ENCODE measurements around the gene BAZ2A. TPM values are rescaled to one million over a fixed set of nuclear protein-coding genes. Genes with fewer than 3 reads are reported as not detected.

Gene BAZ2A
- polyA plus RNA-seq, 1 experiment: 65.1 TPM

DNA sequence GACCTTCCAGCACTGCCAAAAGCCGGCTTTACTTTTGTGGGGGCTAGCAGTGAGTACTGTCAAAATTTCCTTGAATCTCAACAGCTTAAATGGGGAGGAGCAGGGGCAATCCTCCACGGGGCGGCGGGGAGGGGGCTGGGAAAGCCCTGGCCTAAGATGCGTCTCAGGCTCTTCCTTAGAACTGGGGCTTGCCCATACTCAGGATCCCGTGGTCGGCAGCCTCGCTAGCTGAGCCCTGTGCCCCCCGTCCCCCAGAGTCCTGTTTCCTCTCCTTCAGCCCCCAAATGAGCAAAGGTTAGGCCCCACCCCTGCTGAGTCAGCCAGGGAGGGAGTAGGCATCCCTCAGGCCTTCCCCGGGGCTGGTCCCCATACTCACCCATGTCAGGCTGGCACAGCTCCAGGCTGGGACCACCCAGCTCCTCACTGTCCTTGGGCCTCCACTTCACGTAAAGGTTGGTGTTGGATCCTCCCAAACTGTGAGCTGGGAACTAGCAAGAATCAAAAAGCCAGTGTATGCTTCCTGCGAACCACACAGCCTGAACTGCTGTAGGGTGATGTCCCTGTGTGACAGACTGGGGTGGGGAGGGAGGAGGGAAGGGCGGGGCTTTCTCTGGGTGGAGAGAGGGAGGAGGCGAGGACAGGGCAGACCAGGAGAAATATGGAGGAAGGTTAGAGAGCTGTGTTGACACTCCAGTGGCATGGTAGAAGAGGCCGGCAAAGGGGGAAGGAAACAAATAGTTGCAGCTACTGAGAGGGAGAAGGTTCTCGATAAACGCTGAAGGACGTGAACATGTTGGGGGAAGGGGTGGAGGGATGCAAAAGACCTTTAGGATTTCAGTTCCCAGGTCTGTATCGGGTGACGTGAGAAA, 5.9 kb upstream of the BAZ2A start:
- H3K36me3 ChIP-seq (ENCODE audit: control insufficient read depth, insufficient read depth, low read length): peaks cover 14% of the 10 kb centered on the region
- ChIA-PET CTCF (interaction anchor here (0.6 to 5.2 kb wide), 35 partner anchors 8 to 645 kb away, joined by 3 to 41 read pairs (median 5); partner anchors contain the start of genes ATP5F1B and PTGES3), POLR2A (interaction anchor here (0.6 to 1.1 kb wide), 3 partner anchors 9 to 128 kb away, joined by 5 to 10 read pairs (median 8); partner anchors contain the start of gene RBMS2)
- H3K27me3 ChIP-seq (ENCODE audit: control insufficient read depth, insufficient read depth, low read length): no peaks in the 10 kb centered on the region
- TF ChIP-seq CTCF (IDR thresholded peaks at IDR 0.05; ENCODE audit: insufficient read depth, low read depth, low read length): no peak
- H3K4me3 ChIP-seq (ENCODE audit: low read depth, low read length): peak overlapping the region; percentile 67
- DNase-seq (ENCODE audit: low read depth): peak; percentile 53

GRCh38 chr12:56634837-56635791, 5.0 kb upstream of the BAZ2A start:
- POLR2A ChIA-PET: interaction anchor here (0.6 kb wide), 2 partner anchors 116 to 127 kb away, joined by 10 to 13 read pairs; no protein-coding TSS in a partner anchor
- DNase-seq (ENCODE audit: low read depth): peak; percentile 46
- Histone ChIP-seq H3K27me3 (ENCODE audit: control insufficient read depth, insufficient read depth, low read length) (no peaks in the 10 kb centered on the region), H3K36me3 (ENCODE audit: control insufficient read depth, insufficient read depth, low read length) (peaks cover 14% of the 10 kb centered on the region), H3K4me3 (ENCODE audit: low read depth, low read length) (peak overlapping the region; percentile 67)
- peak; percentile 77 for TF ChIP-seq CTCF (IDR thresholded peaks at IDR 0.05; ENCODE audit: insufficient read depth, low read depth, low read length)
- CTCF ChIA-PET: interaction anchor here (1.0 to 5.2 kb wide), 18 partner anchors 11 to 144 kb away, joined by 3 to 41 read pairs (median 6); partner anchors contain the start of genes ATP5F1B and RBMS2

- Histone ChIP-seq H3K36me3 (ENCODE audit: control insufficient read depth, insufficient read depth, low read length) (peaks cover 10% of the 10 kb centered on the region), H3K27me3 (ENCODE audit: control insufficient read depth, insufficient read depth, low read length) (no peaks in the 10 kb centered on the region), H3K4me3 (ENCODE audit: low read depth, low read length) (peak overlapping the region; percentile 67)
- ChIA-PET CTCF (interaction anchor here (1.0 to 5.2 kb wide), 8 partner anchors 12 to 139 kb away, joined by 3 to 41 read pairs (median 4); partner anchors contain the start of gene RBMS2), POLR2A (interaction anchor here (0.6 kb wide), 1 partner anchor 146 kb away, joined by 4 read pairs; the partner anchor contains the start of gene GLS2)
- DNase-seq (ENCODE audit: low read depth): no peak
- no peak for TF ChIP-seq CTCF (IDR thresholded peaks at IDR 0.05; ENCODE audit: insufficient read depth, low read depth, low read length)
These were observed 4.2 kb upstream of the BAZ2A start for GRCh38 chr12:56634242-56634836.

DNA sequence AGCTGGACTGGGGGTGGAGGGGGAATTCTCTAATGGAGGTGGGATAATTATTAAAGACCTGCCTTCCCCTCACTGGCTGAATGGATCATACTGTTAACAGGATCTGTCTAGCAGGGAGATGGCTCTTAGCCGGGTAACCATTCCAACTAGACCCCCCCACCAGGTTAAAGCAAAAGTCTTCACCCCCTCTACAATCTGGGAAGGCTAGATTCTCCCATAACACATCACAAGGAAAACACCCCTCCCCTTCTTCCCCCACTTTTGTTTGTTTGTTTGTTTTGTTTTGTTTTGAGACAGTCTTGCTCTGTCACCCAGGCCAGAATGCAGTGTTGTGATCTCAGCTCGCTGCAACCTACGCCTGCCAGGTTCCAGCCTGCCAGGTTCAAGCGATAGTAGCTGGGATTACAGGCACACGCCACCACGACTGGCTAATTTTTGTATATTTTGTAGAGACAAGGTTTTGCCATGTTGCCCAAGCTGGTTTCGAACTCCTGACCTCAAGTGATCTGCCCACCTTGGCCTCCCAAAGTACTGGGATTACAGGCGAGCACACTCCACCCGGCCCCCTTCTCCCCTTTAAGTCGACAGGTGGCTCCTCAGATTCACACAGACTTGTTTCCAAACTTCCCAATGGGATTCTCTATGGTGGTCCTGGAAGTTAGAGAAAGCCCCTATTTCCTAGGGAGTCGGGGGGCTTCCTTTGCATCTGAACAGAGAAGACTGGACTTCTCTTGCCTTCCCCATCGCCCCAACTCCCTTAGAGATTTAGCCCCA, 3.5 kb upstream of the BAZ2A start:
- no peaks in the 10 kb centered on the region for H3K27me3 ChIP-seq (ENCODE audit: control insufficient read depth, insufficient read depth, low read length)
- ChIA-PET POLR2A (interaction anchor here (0.6 kb wide), 1 partner anchor 145 kb away, joined by 4 read pairs; the partner anchor contains the start of gene GLS2), CTCF (interaction anchor here (1.0 to 5.2 kb wide), 4 partner anchors 32 to 138 kb away, joined by 3 to 41 read pairs (median 16); partner anchors contain the start of gene RBMS2)
- TF ChIP-seq CTCF (IDR thresholded peaks at IDR 0.05; ENCODE audit: insufficient read depth, low read depth, low read length): no peak
- H3K36me3 ChIP-seq (ENCODE audit: control insufficient read depth, insufficient read depth, low read length): peaks cover 6% of the 10 kb centered on the region
- H3K4me3 ChIP-seq (ENCODE audit: low read depth, low read length): peak overlapping the region; percentile 67
- DNase-seq (ENCODE audit: low read depth): no peak

Data from BJ (cell line).